ENCODE data around the gene PHYH. TPM values are rescaled to one million over a fixed set of nuclear protein-coding genes. Genes with fewer than 3 reads are reported as not detected.
A peak's percentile ranks its signal among the peaks of the same experiment; 100 is the strongest.

The PHYH gene
- total RNA-seq, 1 donor from 2014 or later: 163 TPM

DNA sequence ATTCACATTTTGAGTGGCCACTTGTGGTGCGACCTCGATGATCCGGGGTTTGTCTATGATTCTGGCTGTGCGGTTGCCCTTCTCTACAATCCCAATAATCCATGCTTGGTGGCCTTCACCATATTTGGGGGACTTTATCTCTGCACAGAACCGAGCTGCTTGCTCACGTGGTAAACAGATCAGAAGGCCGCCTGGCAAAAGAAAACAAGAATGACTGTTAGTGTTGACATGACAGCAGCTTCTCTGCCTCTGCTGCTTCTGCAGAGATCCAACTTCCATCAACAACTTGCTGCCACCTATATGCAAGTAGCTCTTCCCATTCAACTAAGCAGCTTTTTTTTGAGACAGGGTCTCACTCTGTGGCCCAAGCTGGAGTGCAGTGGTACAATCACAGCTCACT lies 19.3 kb upstream of the PHYH start:
- intact Hi-C loops (cut with micrococcal nuclease): no loop called here
- Histone ChIP-seq H3K27me3 (ENCODE audit: low read depth) (no peaks in the 10 kb centered on the region), H3K36me3 (peaks cover 59% of the 10 kb centered on the region), H3K4me1 (peaks cover 8% of the 10 kb centered on the region), H3K9me3 (replicated peaks) (no peaks in the 10 kb centered on the region), H3K4me3 (no peak overlapping the region), H3K27ac (replicated peaks) (peak overlapping the region; percentile 25)
- no peak for DNase-seq
- no peak for TF ChIP-seq CTCF (IDR thresholded peaks at IDR 0.05; ENCODE audit: borderline replicate concordance)

GRCh38 chr10:13317474-13317873 lies 17.6 kb upstream of the PHYH start:
- Histone ChIP-seq H3K4me1 (peaks cover 8% of the 10 kb centered on the region), H3K4me3 (no peak overlapping the region), H3K9me3 (replicated peaks) (no peaks in the 10 kb centered on the region), H3K27ac (replicated peaks) (no peak overlapping the region), H3K36me3 (peaks cover 42% of the 10 kb centered on the region), H3K27me3 (ENCODE audit: low read depth) (no peaks in the 10 kb centered on the region)
- TF ChIP-seq CTCF (IDR thresholded peaks at IDR 0.05; ENCODE audit: borderline replicate concordance): no peak
- DNase-seq: no peak
- intact Hi-C loops (cut with micrococcal nuclease): no loop called here

- no peak overlapping the region for H3K4me3 ChIP-seq
- intact Hi-C loops (cut with micrococcal nuclease): no loop called here
- no peaks in the 10 kb centered on the region for H3K27me3 ChIP-seq (ENCODE audit: low read depth)
- H3K27ac ChIP-seq (replicated peaks): no peak overlapping the region
- TF ChIP-seq CTCF (IDR thresholded peaks at IDR 0.05; ENCODE audit: borderline replicate concordance): no peak
- peaks cover 35% of the 10 kb centered on the region for H3K36me3 ChIP-seq
- H3K9me3 ChIP-seq (replicated peaks): no peaks in the 10 kb centered on the region
- no peak for DNase-seq
- peaks cover 8% of the 10 kb centered on the region for H3K4me1 ChIP-seq
These were observed 16.9 kb upstream of the PHYH start for GRCh38 chr10:13316635-13317311.

- TF ChIP-seq CTCF (IDR thresholded peaks at IDR 0.05; ENCODE audit: borderline replicate concordance): no peak
- H3K27me3 ChIP-seq (ENCODE audit: low read depth): no peaks in the 10 kb centered on the region
- H3K9me3 ChIP-seq (replicated peaks): no peaks in the 10 kb centered on the region
- H3K36me3 ChIP-seq: peaks cover 21% of the 10 kb centered on the region
- intact Hi-C loops (cut with micrococcal nuclease): no loop called here
- DNase-seq: no peak
- H3K4me3 ChIP-seq: no peak overlapping the region
- H3K4me1 ChIP-seq: peaks cover 8% of the 10 kb centered on the region
- no peak overlapping the region for H3K27ac ChIP-seq (replicated peaks)
These were observed 15.5 kb upstream of the PHYH start for GRCh38 chr10:13315361-13315760.

- Histone ChIP-seq H3K9me3 (replicated peaks) (no peaks in the 10 kb centered on the region), H3K27ac (replicated peaks) (no peak overlapping the region), H3K4me1 (no peaks in the 10 kb centered on the region), H3K4me3 (no peak overlapping the region), H3K27me3 (ENCODE audit: low read depth) (no peaks in the 10 kb centered on the region), H3K36me3 (no peaks in the 10 kb centered on the region)
- no peak for DNase-seq
- TF ChIP-seq CTCF (IDR thresholded peaks at IDR 0.05; ENCODE audit: borderline replicate concordance): no peak
- intact Hi-C loops (cut with micrococcal nuclease): no loop called here
These were observed 11.3 kb upstream of the PHYH start for GRCh38 chr10:13311177-13311575.
